ENCODE data around the gene UGT2B7.
"Not testable (repeated sequence)": the region's sequence is repeated elsewhere in the genome, so short reads cannot be mapped to it uniquely, and the experiment has no call there.

UGT2B7 gene

GRCh38 chr4:69096111-69096656 is at the start of gene UGT2B7:
Gene UGT2B7 (plus strand): TSS chr4:69096474. CDS start chr4:69096521, 47 bp downstream.
- DNase-seq: no peak

GRCh38 chr4:69049860-69050259 is 46.4 kb upstream of the UGT2B7 start:
- DNase-seq: no peak

- DNase-seq: not testable (repeated sequence)
These were observed 45.3 kb upstream of the UGT2B7 start for GRCh38 chr4:69050853-69051575.

- DNase-seq: no peak
These were observed 44.7 kb upstream of the UGT2B7 start for GRCh38 chr4:69051576-69051943.

- DNase-seq: not testable (repeated sequence)
These were observed 42.9 kb upstream of the UGT2B7 start for GRCh38 chr4:69053309-69053885.

GRCh38 chr4:69054033-69054432 is 42.2 kb upstream of the UGT2B7 start:
- not testable (repeated sequence) for DNase-seq

- no peak for DNase-seq
These were observed 41.6 kb upstream of the UGT2B7 start for GRCh38 chr4:69054578-69055200.

- no peak for DNase-seq
These were observed 40.1 kb upstream of the UGT2B7 start for GRCh38 chr4:69056150-69056549.

- no peak for DNase-seq
These were observed 39.2 kb upstream of the UGT2B7 start for GRCh38 chr4:69056921-69057550.

GRCh38 chr4:69057620-69058409 is 38.5 kb upstream of the UGT2B7 start:
- DNase-seq: no peak

- DNase-seq: no peak
These were observed 37.7 kb upstream of the UGT2B7 start for GRCh38 chr4:69058410-69059059.

- no peak for DNase-seq
These were observed 35.5 kb upstream of the UGT2B7 start for GRCh38 chr4:69060651-69061308.

- DNase-seq: no peak
These were observed 31.9 kb upstream of the UGT2B7 start for GRCh38 chr4:69064391-69064790.

- no peak for DNase-seq
These were observed 29.3 kb upstream of the UGT2B7 start for GRCh38 chr4:69066945-69067344.

GRCh38 chr4:69069085-69069484 is 27.2 kb upstream of the UGT2B7 start:
- DNase-seq: no peak

GRCh38 chr4:69070590-69070989 is 25.7 kb upstream of the UGT2B7 start:
- DNase-seq: no peak

- no peak for DNase-seq
These were observed 25.0 kb upstream of the UGT2B7 start for GRCh38 chr4:69071286-69071685.

GRCh38 chr4:69073375-69073774 is 22.9 kb upstream of the UGT2B7 start:
- DNase-seq: no peak

- DNase-seq: no peak
These were observed 21.0 kb upstream of the UGT2B7 start for GRCh38 chr4:69075061-69075792.

- DNase-seq: no peak
These were observed 17.4 kb upstream of the UGT2B7 start for GRCh38 chr4:69078852-69079251.

- no peak for DNase-seq
These were observed 7.8 kb upstream of the UGT2B7 start for GRCh38 chr4:69088473-69088872.

All from NCI-H748 treated with DMSO at 0.1 percent for 48 hours (cell line).